Skeletal muscle satellite cell (primary cell): ENCODE measurements around the gene EFHD1. TPM values are rescaled to one million over a fixed set of nuclear protein-coding genes. Genes with fewer than 3 reads are reported as not detected.
A peak's percentile ranks its signal among the peaks of the same experiment; 100 is the strongest.

Experiments used
- H3K27me3 ChIP-seq: 2 replicates; pipeline ENCODE4 v1.7.0; 2013; ENCODE audit warnings: low read length; ENCODE audit not compliant: control insufficient read depth, insufficient read depth
- H3K36me3 ChIP-seq: 2 replicates; pipeline ENCODE4 v1.7.0; 2013; ENCODE audit warnings: mild to moderate bottlenecking, control low read depth, low read length; ENCODE audit not compliant: insufficient read depth
- H3K4me1 ChIP-seq: 2 replicates; pipeline ENCODE4 v1.7.0; 2013; ENCODE audit warnings: low read length; ENCODE audit not compliant: control insufficient read depth, insufficient read depth
- H3K4me2 ChIP-seq: 2 replicates; pipeline ENCODE4 v1.7.0; 2013; ENCODE audit warnings: mild to moderate bottlenecking, low read length
- H3K4me3 ChIP-seq: 2 replicates; pipeline ENCODE4 v1.7.0; 2013; ENCODE audit warnings: low read length
- H3K9ac ChIP-seq: 2 replicates; pipeline ENCODE4 v1.7.0; 2013; ENCODE audit warnings: mild to moderate bottlenecking, low read depth, low read length, moderate library complexity
- H3K9me3 ChIP-seq: replicated peaks from 2 replicates; pipeline ENCODE4 v1.7.0; 2013; ENCODE audit warnings: mild to moderate bottlenecking, control low read depth, low read length
- total RNA-seq: library from RNA; depleted of rRNA; stranded (reverse); fragments of >200 nt; gene quantifications from 2 replicates; pipeline ENCODE4 v1.2.3, GENCODE V29; 2012; rRNA removed

EFHD1 gene, protein sequence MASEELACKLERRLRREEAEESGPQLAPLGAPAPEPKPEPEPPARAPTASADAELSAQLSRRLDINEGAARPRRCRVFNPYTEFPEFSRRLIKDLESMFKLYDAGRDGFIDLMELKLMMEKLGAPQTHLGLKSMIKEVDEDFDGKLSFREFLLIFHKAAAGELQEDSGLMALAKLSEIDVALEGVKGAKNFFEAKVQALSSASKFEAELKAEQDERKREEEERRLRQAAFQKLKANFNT
- 2.0 TPM in 1 of 2 replicates, not detected in the other for total RNA-seq

DNA sequence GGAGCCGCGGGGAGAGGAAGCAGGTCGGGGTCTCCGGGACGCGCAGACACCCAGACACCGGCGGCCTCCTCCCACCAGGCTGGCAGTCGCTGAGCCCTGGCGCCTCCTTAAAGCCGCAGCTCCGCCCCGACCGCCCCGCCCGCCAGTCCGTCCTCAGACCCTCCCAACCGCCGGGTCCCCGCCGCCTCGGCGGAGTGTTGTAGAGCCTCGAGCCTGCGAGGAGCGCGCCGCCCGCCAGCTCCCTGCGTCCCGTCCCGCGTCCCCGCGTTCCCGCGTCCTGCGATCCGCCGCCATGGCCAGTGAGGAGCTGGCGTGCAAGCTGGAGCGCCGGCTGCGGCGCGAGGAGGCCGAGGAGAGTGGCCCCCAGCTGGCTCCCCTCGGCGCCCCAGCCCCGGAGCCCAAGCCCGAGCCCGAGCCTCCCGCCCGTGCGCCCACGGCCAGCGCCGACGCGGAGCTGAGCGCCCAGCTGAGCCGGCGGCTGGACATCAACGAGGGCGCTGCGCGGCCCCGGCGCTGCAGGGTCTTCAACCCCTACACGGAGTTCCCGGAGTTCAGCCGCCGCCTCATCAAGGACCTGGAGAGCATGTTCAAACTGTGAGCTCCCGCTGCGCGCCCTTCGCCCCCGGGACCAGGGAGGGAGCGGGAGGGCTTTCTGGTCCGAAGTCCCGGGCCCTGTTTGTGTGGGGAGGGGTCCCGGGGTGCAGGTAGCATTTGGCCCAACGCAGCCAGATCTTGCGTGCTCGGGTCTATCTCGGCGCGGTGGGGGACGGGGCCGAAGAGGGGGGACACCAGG lies at the start of gene EFHD1:
TSS of gene EFHD1 (plus strand) at position 192 of the 793 bp plus-strand sequence. CDS start at position 293, 101 bp downstream.
- no peaks in the 10 kb centered on the region for H3K36me3 ChIP-seq
- no peaks in the 10 kb centered on the region for H3K9me3 ChIP-seq
- H3K9ac ChIP-seq: peak within 1 kb of the TSS; percentile 58
- H3K4me2 ChIP-seq: peak within 1 kb of the TSS; percentile 99
- peaks cover 16% of the 10 kb centered on the region for H3K4me1 ChIP-seq
- peak within 1 kb of the TSS; percentile 83 for H3K4me3 ChIP-seq
- peaks cover 72% of the 10 kb centered on the region for H3K27me3 ChIP-seq

DNA sequence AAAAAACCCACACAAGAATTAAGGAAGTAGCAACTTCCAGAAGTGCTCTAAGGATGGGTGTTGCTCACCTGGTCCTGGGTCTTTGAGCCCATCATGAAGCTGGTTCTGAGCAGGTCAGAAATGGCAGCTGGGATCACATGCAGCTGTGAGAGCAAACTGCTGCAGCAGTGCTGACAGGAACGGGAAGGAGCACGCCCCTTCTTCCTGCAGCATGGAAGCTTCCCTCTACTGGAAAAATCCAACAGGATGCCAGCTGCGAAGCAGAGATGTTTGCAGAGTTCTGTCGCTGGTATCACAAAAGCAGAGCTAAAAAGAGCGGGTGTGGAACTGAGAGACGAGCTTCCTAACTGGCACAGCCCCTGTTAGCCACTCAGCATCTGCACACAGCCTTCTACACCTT lies 49.2 kb upstream of the EFHD1 start:
- no peaks in the 10 kb centered on the region for H3K9me3 ChIP-seq
- H3K4me1 ChIP-seq: peaks cover 9% of the 10 kb centered on the region
- H3K36me3 ChIP-seq: peaks cover 14% of the 10 kb centered on the region
- no peak overlapping the region for H3K4me2 ChIP-seq
- H3K9ac ChIP-seq: no peak overlapping the region
- H3K27me3 ChIP-seq: no peaks in the 10 kb centered on the region
- no peak overlapping the region for H3K4me3 ChIP-seq

DNA sequence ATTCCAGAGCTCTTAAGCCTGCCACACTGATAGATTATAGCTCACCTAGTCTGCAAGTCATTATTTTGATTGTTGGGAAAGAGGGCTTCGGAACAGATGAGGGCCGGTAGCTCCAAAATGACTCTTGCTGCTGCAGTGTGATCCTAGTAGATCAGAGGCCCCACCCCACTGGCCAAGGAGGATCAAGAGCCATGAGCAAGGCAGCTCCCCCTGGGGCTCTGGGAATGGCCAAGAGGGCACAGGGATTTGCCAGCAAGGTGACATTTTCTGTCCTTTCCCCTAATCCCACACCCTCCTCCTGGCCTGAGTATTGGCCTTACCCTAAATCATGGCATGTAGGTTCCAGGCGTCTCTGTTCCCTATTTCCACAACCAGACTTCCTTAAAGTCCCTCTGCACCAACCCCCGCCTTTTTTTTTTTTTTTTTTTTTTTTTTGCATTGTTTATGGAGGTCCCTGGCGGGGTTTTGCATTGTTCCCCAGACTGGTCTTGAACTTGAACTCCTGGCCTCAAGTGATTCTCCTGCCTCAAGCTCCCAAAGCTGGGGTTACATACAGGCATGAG lies 46.4 kb upstream of the EFHD1 start:
- Histone ChIP-seq H3K4me3 (no peak overlapping the region), H3K27me3 (no peaks in the 10 kb centered on the region), H3K4me1 (peaks cover 9% of the 10 kb centered on the region), H3K4me2 (no peak overlapping the region), H3K9ac (no peak overlapping the region), H3K9me3 (no peaks in the 10 kb centered on the region), H3K36me3 (peaks cover 7% of the 10 kb centered on the region)

DNA sequence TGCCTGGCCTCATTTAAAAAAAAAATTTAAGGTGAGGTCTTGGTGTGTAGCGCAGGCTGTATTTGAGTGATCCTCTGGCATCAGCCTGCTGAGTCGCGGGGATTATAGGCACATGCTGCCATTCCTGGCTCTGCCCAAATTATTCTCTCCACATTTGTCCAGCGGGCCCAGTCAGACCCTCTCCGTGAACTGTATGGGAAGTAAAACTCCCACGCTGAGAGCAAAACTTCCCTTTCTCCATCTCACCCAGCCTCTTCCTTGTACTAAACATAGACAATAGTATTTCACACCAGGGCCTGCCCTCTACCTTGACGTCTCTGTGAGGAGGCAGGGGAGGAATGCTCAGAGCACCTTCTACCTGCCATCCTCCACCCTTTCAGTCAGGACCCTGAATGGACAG lies 45.9 kb upstream of the EFHD1 start:
- Histone ChIP-seq H3K4me2 (no peak overlapping the region), H3K36me3 (peaks cover 6% of the 10 kb centered on the region), H3K9me3 (no peaks in the 10 kb centered on the region), H3K4me3 (no peak overlapping the region), H3K4me1 (peaks cover 11% of the 10 kb centered on the region), H3K27me3 (no peaks in the 10 kb centered on the region), H3K9ac (no peak overlapping the region)

DNA sequence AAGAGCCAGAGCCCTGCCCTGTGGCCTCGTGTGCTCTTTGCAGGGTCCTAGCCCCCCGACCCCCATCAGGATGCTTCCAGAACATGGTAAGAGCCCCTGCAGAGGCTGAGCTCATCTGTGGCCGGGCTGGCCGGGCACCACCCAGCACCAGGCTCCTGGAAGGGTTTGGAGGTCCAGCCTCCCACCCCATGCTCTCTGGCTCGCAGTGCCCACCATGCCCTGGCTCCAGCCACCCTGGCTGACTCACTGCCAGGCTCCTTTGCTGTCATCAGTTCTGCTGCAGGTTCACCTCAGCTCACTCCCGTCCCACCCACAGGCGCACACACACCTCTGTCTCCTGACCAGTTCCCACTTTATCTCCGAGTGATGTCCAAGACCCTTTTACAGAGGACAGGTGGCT lies 45.4 kb upstream of the EFHD1 start:
- peaks cover 15% of the 10 kb centered on the region for H3K4me1 ChIP-seq
- no peaks in the 10 kb centered on the region for H3K27me3 ChIP-seq
- H3K4me3 ChIP-seq: no peak overlapping the region
- no peak overlapping the region for H3K9ac ChIP-seq
- H3K4me2 ChIP-seq: no peak overlapping the region
- H3K36me3 ChIP-seq: peaks cover 6% of the 10 kb centered on the region
- H3K9me3 ChIP-seq: no peaks in the 10 kb centered on the region

DNA sequence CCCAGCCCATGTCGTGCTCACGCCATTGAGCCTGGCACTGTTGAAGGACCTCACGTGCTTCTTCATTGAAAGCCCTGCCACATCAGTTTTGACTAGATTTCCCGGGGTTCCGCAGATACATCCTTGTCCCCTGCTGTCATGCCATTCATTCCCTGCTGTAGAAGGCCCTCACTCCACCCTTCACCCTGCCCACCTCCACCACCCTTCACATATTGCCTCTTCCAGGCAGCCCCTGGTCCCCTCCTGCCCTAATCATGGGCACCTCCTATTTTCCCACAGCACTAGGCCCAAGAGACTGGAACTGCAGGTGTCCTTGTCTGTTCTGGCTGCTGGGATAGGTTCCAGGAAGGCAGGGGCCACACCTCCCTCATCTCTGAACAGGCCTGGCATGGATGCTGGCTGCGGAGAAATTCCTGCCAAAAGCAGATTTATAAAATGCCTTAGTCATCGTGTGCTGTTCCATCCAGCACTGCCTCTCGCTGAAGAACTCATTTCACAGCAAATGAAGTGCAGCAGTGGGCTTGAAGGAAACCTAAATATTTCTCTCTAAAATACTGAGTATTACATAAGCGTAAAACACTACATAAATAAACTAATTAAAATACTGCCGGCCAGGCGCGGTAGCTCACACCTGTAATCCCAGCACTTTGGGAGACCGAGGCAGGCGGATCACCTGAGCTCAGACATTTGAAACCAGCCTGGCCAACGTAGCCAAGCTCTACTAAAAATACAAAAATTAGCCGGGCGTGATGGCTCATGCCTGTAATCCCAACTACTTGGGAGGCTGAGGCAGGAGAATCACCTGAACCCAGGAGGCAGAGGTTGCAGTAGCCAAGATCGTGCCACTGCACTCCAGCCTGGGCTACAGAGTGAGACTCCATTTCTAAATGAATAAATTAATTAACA lies 44.5 kb upstream of the EFHD1 start:
- Histone ChIP-seq H3K9ac (peak overlapping the region; percentile 33), H3K36me3 (peaks cover 6% of the 10 kb centered on the region), H3K27me3 (no peaks in the 10 kb centered on the region), H3K4me2 (peak overlapping the region; percentile 46), H3K4me1 (peaks cover 19% of the 10 kb centered on the region), H3K9me3 (no peaks in the 10 kb centered on the region), H3K4me3 (no peak overlapping the region)

DNA sequence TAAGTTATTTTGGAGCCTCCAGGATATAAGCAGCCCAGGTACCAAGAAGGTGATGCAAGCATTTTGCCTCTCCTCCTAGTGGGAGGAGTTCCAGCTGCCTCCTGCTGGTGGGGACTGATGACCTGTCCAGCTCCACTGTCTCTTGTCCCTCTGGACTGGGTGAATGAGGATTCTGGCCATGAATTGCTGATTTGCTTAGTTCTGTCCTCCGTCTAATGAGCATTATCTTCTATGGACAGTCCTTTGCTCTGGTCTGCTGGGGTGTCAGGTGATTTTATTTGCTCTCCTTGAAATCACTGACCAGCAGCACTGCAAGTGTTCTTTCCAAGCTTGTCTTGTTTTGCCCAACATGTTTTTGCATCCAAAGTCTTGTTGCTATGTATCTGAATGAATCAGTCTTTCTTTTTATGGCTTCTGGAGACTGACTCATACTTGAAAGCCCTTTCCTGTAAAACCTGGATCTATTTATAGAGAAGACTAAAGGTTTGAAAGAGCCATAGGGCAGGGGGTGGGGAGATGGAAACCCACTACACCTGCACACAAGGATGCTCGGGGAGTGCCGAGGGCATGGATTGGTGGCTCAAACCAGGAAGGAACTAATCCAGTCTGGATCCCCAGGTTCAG lies 40.5 kb upstream of the EFHD1 start:
- no peaks in the 10 kb centered on the region for H3K36me3 ChIP-seq
- no peak overlapping the region for H3K9ac ChIP-seq
- no peaks in the 10 kb centered on the region for H3K9me3 ChIP-seq
- no peaks in the 10 kb centered on the region for H3K27me3 ChIP-seq
- H3K4me1 ChIP-seq: peaks cover 19% of the 10 kb centered on the region
- H3K4me3 ChIP-seq: no peak overlapping the region
- H3K4me2 ChIP-seq: no peak overlapping the region

DNA sequence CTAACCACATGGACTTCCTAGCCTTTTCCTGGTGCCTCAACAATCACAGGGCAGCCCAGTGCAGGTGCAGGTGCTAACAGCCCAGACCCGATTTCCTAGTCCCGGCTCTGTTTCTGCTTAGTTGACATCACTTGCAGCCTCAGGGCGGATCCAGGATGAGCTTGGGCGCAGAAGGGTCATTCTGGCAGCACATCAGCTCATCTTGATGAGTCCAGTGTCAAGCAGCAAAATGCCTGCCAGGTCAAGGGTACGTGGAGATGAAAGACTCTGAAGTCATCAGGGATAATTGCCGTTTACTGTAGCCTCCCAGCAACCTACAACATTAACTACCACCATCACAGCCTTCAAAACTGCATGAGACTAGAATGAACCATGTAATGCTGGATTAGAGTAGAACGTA lies 39.4 kb upstream of the EFHD1 start:
- Histone ChIP-seq H3K27me3 (no peaks in the 10 kb centered on the region), H3K36me3 (no peaks in the 10 kb centered on the region), H3K4me2 (no peak overlapping the region), H3K4me1 (peaks cover 13% of the 10 kb centered on the region), H3K9me3 (no peaks in the 10 kb centered on the region), H3K4me3 (no peak overlapping the region), H3K9ac (no peak overlapping the region)

DNA sequence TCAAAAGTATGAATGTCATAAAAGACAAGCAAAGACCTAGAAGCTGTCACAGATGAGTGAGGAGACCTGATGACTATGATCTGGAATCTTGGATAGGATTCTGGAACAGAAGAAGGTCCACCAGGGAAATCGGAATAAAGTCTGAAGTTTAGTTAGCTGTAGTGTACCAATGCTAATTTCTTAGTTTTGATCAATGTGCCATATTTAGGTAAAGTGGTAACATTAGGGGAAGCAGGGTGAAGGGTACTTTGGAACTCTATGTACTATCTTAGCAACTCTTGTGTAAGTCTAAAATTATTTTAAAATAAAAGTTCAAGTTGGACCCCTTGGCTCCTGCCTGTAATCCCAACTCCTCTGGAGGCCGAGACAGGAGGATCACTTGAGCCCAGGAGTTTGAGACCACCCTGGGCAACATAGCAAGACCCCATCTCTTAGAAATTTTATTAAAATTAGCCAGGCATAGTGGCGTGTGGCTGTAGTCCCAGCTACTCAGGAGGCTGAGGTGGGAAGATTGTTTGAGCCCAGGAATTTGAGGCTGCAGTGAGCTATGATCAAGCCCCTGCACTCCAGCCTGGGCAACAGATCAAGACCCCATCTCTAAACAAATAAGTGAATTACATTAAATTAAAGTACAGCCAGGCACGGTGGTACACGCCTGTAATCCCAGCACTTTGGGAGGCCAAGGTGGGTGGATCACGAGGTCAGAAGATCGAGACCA lies 35.9 kb upstream of the EFHD1 start:
- Histone ChIP-seq H3K9me3 (no peaks in the 10 kb centered on the region), H3K4me1 (peaks cover 9% of the 10 kb centered on the region), H3K36me3 (no peaks in the 10 kb centered on the region), H3K27me3 (no peaks in the 10 kb centered on the region), H3K4me2 (no peak overlapping the region), H3K9ac (no peak overlapping the region), H3K4me3 (no peak overlapping the region)

DNA sequence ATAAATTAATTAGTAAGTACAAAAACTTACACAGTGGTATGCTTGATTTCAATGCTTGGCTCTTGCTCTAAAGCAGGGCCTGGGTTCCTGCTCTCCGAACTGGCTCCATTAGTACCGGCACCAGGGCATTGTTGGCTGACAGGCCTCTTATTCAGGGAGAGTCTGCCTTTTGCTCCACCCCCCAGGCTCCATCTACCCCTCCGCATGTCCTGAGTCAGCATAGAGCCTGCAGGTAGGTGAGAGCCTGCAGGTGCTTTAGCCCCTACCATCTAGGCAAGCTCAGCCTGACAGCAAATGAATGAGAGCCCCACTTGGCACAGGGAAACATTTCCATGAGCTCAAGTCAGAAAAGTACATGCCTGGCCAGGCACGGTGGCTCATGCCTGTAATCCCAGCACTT lies 35.1 kb upstream of the EFHD1 start:
- H3K4me3 ChIP-seq: no peak overlapping the region
- H3K9me3 ChIP-seq: no peaks in the 10 kb centered on the region
- no peaks in the 10 kb centered on the region for H3K27me3 ChIP-seq
- H3K4me2 ChIP-seq: no peak overlapping the region
- peaks cover 2% of the 10 kb centered on the region for H3K4me1 ChIP-seq
- H3K9ac ChIP-seq: no peak overlapping the region
- no peaks in the 10 kb centered on the region for H3K36me3 ChIP-seq
